Activated CD4-positive, alpha-beta T cell treated with anti-CD3 and anti-CD28 coated beads, Interleukin-2, amount 50 U/mL, for 4 hours (primary cell): ENCODE data around the gene GBX1.

Experiments
- DNase-seq, 2 experiments: peaks; one replicate each; pipeline ENCODE4 v3.0.0-alpha.2; 2020

GBX1 gene

DNA sequence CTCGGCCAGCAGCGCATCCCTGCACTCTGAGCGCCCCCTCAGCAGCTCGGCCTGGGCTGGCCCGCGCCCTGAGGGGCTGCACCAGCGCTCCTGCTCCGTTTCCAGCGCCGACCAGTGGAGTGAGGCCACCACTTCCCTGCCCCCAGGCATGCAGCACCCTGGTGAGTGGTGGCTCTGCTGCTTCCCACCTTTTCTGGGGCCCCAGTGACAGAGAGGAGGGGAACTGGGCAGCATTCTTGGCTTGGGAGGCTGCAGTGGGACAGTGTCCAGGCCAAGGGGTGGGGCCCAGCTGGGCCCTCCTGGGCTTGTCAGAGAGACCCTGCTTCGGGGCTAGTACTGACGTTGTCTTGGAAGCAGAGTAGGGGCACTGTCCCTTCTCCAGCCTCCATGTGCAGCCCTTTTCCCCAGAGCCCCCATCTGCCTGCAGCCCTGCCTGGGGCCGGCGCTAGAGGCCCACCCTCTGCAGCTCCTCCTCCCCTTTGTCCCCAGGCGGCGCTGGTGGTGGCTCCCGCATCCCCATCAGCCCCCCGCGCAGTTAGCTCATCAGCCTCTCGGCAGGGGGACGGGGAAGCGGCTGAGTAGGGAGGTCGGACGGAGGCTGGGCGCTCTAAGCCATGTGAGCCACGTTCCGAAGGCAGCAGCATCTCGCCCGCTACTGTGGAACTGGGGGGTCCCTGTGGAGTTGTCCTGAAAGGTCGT is 29.2 kb downstream of the GBX1 start:
- DNase-seq: no peak

DNA sequence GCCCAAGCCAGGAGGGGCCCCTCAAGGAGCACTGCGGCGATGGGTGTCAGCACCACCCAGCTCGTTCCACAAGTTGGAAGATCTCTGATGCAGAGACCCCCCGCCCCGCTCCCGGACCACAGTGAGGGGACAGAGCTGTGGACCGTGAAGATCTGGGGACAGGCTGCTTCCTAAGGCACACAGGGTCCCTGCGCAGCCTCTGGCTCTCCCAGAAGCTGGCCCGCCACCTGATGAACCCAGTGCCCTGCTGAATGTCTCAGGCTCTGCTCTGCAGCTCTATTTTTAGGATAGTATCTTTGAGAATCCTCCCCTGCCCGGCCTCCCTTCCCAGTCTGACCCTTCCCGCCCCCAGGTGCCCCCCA is 29.7 kb downstream of the GBX1 start:
- DNase-seq: no peak

DNA sequence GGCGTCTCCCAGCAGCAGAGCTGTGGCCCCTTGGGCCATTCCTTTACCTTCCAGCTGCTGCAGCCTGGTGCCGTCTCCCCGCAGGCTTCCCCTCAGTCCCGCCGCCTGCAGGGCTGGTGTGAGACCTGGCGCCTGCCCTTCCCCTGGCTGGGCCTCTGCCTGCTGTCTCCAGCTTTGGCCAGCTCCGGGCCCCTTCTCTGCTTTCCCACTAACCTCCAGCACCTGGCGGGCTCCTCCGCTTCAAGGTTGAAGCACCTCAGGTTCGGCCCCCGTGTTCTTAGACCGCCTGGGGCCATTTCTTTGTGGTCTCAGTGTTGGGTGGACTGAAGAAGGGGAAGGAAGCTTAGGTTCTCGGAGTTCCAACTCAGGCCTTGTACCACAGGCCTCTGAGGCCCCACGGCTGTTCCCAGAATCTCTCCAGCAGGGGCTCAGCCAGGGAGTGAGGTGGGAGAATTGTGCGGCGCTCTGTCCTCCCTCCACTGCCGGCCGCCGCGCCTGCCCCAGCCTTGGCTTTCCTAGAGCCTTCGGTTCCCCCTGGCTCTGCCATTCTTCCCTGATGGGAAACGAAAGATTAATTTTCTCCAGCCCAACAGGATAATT is 30.3 kb downstream of the GBX1 start:
- DNase-seq: no peak

DNA sequence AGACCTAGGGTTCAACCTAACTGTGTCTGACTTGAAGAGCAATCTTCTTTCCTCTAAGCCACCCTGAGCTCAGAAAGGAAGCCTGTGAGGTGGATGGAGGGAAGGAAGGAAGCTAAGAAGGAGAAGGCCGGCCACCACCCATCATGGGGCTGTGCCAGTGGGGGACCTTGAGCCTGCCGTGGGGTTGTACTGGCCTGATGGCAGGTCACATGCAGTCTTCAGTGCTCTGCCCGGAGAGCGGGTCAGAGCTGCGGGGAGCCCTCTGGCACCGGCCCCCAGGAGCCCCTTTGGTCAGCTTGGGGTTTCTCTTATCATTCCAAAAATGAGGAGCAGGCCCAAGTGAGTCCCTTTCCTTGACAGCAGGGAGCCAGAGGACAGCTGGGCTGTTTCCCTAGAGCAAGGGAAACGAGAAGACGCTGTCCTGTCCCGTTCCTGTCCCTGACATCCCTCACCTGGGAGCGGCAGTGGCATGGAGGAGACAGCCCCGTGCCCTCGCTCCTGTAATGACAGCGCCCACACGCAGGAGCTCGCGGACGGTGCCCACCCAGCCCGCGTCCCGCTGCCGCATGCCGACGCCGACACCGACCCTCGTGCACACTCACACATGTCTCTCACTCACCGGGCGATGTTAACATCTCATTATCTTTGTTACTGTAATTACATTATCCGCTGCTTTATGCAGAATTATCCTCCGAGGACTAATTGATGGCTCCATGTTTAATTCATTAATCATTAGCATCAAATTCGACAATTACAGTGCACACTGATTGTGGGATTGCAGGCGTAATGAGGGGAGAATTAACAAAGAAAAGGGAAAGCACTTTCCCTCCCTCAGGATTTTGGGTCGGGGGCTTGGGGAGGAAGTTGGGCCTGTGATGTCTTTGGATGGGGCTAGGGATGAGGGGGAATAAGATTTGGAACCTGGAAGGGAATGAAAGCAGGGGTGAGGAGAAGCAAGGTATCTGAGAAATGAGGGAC is 31.3 kb downstream of the GBX1 start:
- no peak for DNase-seq

DNA sequence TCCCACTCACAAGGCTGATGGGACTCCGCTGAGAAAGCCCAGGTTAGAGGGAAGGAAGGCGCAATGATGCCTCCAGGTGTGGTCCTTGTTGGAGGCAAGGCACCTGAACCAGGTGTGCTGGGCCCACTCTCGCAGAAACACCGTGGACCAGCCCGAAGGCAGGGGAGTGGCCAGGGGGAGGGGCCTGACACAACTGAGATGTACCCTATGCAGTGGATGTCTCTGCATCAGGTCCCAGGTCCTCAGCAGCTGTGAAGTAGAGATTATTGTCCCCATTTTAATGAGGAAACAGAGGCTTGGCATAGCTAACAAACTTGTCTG is 32.0 kb downstream of the GBX1 start:
- DNase-seq: no peak

DNA sequence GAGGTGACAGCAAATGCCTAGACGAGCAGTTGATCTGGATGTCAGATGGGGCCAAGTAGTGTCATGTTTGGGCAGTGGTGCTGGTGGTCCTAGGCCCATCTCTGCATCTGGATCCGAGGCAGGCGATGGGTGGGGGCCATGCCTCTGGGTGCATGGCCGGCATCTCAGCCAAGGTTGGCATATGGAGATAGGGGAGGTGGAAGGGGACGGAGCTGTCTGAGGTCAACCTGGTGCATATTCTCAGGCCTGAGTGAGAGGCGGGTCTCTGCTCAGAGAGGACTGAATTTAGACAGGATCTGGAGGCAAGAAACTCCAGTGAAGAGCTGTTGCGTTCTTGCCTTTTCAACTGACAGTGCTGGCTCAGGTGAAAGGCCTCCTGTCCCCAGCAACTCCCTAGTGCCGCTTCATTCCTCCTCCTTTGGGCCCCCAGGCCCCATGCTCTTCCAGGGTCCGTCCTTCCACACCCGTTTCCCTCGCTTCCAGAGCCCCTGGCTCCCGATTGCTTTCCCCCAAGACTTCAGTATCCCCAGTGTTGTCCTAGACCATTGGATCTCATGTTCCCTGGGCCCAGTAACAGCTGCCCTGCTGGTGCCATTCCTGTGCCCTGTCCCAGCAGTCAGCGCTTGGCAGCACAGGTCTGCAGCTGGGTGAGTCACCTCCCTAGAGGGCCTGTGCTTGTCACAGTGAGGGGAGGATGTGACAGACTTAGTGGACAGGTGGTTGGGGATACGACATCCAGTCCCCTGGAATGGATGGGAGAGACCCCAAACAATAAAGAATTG is 32.6 kb downstream of the GBX1 start:
- no peak for DNase-seq

DNA sequence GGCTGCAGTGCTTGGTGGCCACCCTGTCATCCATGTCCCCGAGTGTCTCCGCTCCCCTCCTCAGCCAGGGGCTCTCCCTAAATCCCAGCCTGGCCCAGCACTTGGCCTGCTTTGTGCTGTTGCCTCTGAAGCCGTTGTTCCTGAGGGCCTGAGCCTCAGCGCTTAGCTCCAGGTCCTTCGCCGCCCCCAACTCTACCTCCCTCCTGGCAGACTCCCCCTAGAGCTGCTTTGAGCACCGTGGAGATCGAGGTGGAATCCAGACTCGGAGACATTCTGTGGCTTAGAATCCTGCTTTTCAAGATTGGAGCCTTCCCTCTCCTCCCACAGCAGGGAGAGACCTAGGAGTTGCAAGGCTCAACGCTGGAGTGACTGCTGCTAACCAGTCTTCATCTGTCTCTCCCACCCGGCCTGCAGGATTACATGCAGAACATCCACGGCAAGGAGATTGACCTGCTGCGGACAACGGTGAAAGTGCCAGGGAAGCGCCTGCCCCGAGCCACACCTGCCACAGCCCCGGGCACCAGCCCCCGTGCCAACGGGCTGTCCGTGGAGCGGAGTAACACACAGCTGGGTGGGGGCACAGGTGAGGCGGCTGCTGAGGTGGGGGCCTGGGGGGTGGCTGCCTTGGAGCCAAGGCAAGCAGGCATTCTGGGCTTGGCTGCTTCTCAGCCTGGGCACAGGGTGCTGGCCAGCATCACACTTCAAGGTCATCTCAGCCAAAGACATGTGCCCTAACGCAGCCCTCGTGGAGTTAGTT is 33.3 kb downstream of the GBX1 start:
- no peak for DNase-seq

GRCh38 chr7:151133266-151133985 is 34.1 kb downstream of the GBX1 start:
- DNase-seq: no peak

DNA sequence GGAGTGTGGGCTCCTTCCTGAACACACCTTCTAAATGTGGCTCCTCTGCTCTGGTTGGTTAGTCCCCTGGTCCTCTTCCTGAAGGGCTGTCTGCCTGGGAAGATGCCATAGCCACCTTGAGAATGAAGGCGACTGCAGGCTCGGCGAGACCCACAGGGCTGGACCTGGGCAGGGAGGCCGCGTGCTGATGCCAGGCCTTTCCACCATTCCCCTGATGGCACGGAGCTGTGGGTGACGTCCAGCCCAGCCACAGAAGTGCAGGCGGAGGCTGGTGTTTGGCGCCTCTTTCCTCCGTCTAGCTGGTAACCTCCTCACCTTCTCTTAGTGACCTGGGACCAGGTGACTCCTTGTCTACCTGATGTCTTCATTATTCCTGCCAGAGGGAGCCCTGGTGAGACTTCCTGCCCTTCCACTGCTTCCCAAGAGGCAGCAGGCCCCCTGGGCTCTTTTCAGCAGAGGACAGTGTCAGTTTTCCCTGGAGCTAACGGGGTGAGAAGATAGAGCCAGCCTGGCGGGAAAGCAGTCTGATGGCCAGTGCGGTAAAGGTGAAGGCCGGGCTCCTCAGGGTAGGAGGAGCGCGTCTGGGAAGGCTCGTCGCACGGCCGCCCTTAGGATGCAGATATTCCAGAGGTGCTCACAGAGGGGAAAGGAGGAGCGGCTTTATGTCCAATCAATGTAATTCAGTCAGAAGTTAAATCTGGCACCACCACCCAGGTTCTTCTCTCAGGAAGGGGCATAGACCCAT is 34.9 kb downstream of the GBX1 start:
- no peak for DNase-seq

DNA sequence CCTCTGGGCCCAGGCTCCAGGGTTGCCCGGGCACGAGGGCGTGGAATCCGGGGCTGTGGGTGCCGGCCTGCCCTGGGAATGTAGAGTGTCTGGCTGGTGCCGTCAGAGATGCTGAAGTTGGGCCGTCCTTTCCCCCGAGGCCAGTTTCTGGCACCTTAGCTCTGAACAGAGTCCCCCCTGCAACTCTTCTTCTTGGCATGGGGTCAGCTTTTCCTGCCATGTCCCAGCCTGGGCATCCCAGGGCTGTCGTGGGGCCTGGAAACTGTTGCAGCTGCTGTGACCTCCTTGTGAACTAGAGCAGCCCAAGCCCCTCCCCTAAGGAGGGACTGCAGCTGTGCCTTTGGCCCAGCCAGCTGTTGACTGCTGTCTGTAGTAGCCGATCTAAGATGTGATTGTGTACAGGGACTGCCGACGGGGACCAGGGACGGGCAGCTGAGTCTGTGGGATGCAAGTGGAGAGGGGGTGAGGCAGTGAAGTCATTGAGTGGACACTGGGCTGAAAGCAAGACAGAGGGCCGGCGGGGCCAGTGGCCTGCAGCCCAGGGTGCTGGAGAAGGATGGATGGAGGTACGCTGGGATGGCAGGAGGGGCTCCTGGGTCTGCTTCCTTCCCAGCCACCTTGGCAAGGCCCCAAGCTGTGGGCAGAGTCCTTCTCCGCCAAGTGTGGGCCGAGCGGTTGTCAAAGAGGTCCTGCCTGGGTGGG is 35.8 kb downstream of the GBX1 start:
- no peak for DNase-seq

GRCh38 chr7:151131224-151131591 is 36.3 kb downstream of the GBX1 start:
- DNase-seq: no peak

DNA sequence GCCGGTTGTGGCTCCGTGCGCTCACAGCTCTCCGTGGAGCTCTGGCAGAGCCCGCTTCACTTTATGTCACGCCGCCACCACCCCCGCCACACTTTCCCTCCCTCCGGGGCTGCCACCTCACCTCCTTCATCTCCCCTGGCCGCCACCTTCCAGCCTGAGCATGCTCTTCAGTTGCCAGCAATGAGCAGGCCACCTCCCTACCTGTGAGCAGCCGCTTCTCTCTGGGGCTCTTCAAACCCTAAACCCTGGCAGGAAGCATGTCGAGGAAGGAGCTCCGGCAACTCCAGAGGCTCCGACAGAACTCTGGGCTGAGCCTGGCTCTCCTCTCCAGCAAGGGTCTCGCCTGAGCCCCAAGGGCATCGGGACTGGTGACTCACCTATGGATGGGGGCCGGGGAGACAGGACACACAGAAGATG is 36.7 kb downstream of the GBX1 start:
- DNase-seq: no peak

DNA sequence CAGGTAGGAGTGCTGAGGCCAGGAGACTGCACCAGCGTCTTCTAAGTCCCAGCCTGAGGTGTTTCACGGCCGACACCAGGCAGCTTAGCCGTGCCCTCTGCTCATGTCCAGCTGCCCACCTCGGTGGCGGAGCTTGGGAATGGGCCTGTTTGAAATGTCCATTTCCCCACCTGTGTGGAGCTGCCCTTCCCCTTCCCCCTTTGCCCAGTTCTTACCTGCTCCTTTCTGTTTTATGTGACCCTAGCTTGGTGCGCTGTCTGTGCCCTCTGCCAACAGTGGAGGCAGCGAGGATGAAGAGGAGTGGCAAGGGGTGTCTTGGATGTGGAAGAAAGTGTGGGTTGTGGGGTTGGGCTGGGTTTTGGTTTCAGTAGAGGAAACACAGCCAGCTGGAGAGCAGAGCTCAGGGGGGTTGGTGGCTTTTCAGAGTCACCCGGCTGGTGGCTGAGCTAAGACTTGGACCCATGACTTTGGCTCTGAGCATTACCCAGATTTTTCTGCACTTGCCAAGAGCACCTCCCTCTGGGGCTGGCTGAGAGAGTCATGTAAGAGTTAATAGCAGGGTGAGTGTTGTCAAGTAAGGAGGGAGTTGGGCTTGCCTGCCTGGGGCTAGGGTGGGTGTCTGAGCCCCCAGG is 37.4 kb downstream of the GBX1 start:
- no peak for DNase-seq

DNA sequence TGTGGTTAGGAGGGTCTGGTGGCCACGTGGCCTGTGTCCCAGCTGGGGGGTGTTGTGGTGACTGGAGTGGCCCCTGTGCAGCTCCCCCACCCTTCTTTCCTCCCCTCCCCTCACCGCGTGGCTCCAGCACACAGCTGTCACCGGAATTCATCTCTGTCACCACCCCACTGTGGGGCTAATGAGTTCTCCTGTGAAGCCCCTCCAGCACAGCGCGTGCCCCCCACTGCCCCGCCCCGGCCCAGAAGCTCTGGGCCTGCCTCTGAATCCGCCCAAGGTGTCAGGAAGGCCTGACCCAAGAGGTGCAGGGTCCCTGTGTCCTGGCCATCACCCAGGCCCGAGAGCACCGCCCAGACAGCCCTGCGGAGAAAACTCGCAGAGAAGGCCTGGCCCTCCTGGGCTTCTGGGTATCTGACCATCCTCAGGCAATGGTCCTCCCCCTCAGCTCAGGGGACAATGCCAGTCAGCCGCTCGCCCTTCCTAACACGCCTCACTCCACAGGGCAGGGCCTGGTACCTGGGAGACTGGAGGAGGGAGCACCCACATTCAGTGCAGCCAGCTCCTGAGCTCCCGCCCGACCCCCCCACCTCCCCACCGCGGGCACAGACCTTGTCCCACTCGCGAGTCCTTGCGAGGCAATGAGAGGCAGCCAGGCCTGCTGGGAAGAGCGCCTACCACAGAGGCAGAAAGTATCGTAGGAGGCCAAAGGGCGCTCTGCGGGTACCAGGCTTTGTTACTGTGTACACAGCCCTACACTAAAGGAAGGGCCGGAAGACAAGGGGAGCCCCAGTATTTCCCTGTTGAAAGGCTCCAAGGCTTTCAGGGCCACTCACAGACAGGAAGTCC is 38.2 kb downstream of the GBX1 start:
- DNase-seq: no peak

DNA sequence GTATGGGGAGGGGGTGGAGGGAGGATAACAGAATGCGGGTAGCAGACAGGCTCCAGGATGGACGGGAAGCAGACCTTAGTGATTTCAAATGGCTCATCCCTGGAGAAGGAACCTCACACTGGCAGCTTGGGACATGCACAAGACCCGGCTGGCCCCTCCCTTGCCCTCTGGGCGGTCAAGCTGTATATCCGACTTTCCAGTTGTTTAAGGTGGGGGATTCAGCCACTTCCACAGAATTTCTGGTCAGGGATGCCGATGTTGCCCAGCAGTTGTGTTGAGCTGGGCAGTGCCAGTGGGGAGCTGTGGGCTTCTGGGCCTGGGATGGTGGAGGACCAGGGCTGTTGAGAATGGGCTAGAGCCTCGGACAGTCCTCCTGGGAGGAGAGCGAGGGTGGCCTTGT is 38.8 kb downstream of the GBX1 start:
- no peak for DNase-seq

DNA sequence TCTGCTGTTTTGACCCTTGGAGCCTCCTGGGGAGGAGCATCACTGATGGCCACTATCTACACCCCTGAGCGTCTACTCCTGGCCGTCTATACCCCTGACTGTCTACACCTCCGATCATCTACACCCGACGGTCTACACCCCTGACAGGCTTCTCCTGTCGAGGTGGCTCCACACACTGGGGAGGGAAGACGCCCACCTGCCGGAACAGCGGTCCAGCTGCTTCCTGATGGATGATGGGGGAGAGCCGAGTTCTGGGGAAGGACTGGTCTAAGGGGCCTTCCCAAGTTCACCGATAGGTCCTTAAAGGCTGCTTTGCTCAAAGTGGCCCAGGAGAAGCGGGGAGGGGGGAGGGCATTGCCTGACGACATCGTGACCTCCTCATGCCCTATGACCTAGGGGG is 39.4 kb downstream of the GBX1 start:
- DNase-seq: no peak

GRCh38 chr7:151126491-151127137 is 40.9 kb downstream of the GBX1 start:
- no peak for DNase-seq

DNA sequence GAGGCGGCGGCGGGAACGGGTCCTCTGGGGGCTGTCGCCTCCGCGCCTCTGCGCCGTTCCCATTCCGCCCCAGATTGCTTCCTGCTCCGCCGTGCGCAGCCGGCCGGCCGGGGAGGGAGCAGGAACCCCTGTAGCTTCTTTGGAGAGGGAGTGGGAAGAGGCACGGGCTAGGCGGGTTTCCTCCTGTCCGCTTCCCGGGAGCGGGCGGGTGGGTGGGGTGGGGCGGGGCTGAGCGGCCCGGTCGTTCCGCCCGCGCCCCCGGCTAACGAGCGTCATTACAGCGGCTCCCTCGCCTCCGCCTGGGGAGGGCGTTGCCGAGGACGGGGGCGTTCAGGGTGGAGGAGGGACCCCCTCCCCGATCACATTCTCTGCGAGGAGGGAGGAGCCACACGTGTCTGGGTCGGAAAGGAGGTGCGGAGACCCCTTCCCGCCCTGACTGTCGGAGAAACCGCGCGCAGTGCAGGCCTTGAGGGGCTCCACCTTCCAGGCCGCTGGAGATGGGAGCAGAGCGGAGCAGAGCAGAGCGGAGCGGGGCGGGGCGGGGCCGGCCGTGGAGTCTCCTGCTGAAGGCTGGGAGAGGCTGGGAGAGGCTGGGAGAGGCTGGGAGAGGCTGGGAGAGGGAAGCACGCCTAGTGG is 41.5 kb downstream of the GBX1 start:
- no peak for DNase-seq
